H9 (cell line): ENCODE measurements around the gene ASPSCR1. TPM values are rescaled to one million over a fixed set of nuclear protein-coding genes. Genes with fewer than 3 reads are reported as not detected.

ENCODE experiments used
- DNase-seq: peaks from one replicate; pipeline ENCODE4 v3.0.0-alpha.2; 2017
- H2AFZ ChIP-seq: one replicate; pipeline ENCODE4 v1.6.1; 2013; ENCODE audit warnings: mild to moderate bottlenecking, low read length, control low read depth, moderate library complexity
- H2AK5ac ChIP-seq: 2 replicates; pipeline ENCODE4 v1.6.1; 2013; ENCODE audit warnings: low read length, control low read depth, mixed read lengths; ENCODE audit not compliant: insufficient read length
- H2BK120ac ChIP-seq: one replicate; pipeline ENCODE4 v1.6.1; 2013; ENCODE audit warnings: low read depth, mild to moderate bottlenecking, low read length, control low read depth, inconsistent platforms; ENCODE audit not compliant: poor library complexity, severe bottlenecking
- H2BK12ac ChIP-seq: 2 replicates; pipeline ENCODE4 v1.6.1; 2013; ENCODE audit warnings: low read length, control low read depth, mixed read lengths, low read depth; ENCODE audit not compliant: insufficient read length
- H2BK15ac ChIP-seq: 2 replicates; pipeline ENCODE4 v1.6.1; 2013; ENCODE audit warnings: low read depth, low read length, control low read depth
- H2BK20ac ChIP-seq: one replicate; pipeline ENCODE4 v1.6.1; 2013; ENCODE audit warnings: low read depth, mild to moderate bottlenecking, low read length, control low read depth, inconsistent platforms; ENCODE audit not compliant: poor library complexity, severe bottlenecking
- H2BK5ac ChIP-seq: 2 replicates; pipeline ENCODE4 v1.6.1; 2013; ENCODE audit warnings: low read length, control low read depth, mixed read lengths; ENCODE audit not compliant: insufficient read length
- H3K14ac ChIP-seq: 2 replicates; pipeline ENCODE4 v1.6.1; 2013; ENCODE audit warnings: low read length, control low read depth; ENCODE audit not compliant: insufficient read depth
- H3K18ac ChIP-seq: 2 replicates; pipeline ENCODE4 v1.6.1; 2013; ENCODE audit warnings: low read depth, mild to moderate bottlenecking, mixed read lengths, low read length, control low read depth; ENCODE audit not compliant: insufficient read length
- H3K23ac ChIP-seq: 2 replicates; pipeline ENCODE4 v1.6.1; 2013; ENCODE audit warnings: low read length, control low read depth, mixed read lengths, low read depth; ENCODE audit not compliant: insufficient read length
- H3K23me2 ChIP-seq: 2 replicates; pipeline ENCODE4 v1.6.1; 2013; ENCODE audit warnings: low read depth, mild to moderate bottlenecking, mixed read lengths, low read length, control low read depth; ENCODE audit not compliant: insufficient read length, poor library complexity, severe bottlenecking
- H3K27ac ChIP-seq: 2 replicates; pipeline ENCODE4 v1.5.1; 2013; ENCODE audit warnings: low read length, control low read depth, mixed read lengths, low read depth; ENCODE audit not compliant: insufficient read length
- H3K27me3 ChIP-seq: 2 replicates; pipeline ENCODE4 v1.6.1; 2013; ENCODE audit warnings: low read length, control low read depth, inconsistent platforms; ENCODE audit not compliant: insufficient read depth
- H3K4ac ChIP-seq: 2 replicates; pipeline ENCODE4 v1.6.1; 2013; ENCODE audit warnings: low read depth, mild to moderate bottlenecking, control low read depth, inconsistent platforms, low read length, moderate library complexity
- H3K4me1 ChIP-seq: 2 replicates; pipeline ENCODE4 v1.6.1; 2013; ENCODE audit warnings: low read length, control low read depth, inconsistent platforms; ENCODE audit not compliant: insufficient read depth
- H3K4me2 ChIP-seq: 2 replicates; pipeline ENCODE4 v1.6.1; 2013; ENCODE audit warnings: low read length, control low read depth, mixed read lengths; ENCODE audit not compliant: insufficient read length, insufficient read depth
- H3K56ac ChIP-seq: 2 replicates; pipeline ENCODE4 v1.6.1; 2013; ENCODE audit warnings: low read depth, mild to moderate bottlenecking, mixed read lengths, low read length, control low read depth; ENCODE audit not compliant: insufficient read length
- H3K79me1 ChIP-seq: 2 replicates; pipeline ENCODE4 v1.6.1; 2013; ENCODE audit warnings: low read depth, mild to moderate bottlenecking, moderate library complexity, low read length, control low read depth, inconsistent platforms; ENCODE audit not compliant: insufficient read depth, poor library complexity, severe bottlenecking
- H3K79me2 ChIP-seq: 2 replicates; pipeline ENCODE4 v1.6.1; 2013; ENCODE audit warnings: low read length, control low read depth, inconsistent platforms; ENCODE audit not compliant: insufficient read depth
- H3K9ac ChIP-seq: 2 replicates; pipeline ENCODE4 v1.6.1; 2013; ENCODE audit warnings: low read length, control low read depth, mixed read lengths; ENCODE audit not compliant: insufficient read length; ENCODE audit errors: extremely low read depth
- H3K9me3 ChIP-seq: one replicate; pipeline ENCODE4 v1.6.1; 2013; ENCODE audit warnings: low read depth, low read length, inconsistent platforms; ENCODE audit not compliant: control insufficient read depth
- H3T11ph ChIP-seq: one replicate; pipeline ENCODE4 v1.6.1; 2013; ENCODE audit warnings: mild to moderate bottlenecking, low read length, control low read depth, inconsistent platforms
- H4K20me1 ChIP-seq: one replicate; pipeline ENCODE4 v1.6.1; 2013; ENCODE audit not compliant: control insufficient read depth, insufficient read length, insufficient read depth
- H4K5ac ChIP-seq: 2 replicates; pipeline ENCODE4 v1.6.1; 2013; ENCODE audit warnings: low read depth, mild to moderate bottlenecking, mixed read lengths, low read length, control low read depth; ENCODE audit not compliant: insufficient read length
- H4K8ac ChIP-seq: replicated peaks from 2 replicates; pipeline ENCODE4 v1.6.1; 2013; ENCODE audit warnings: low read length, control low read depth, mixed read lengths, low read depth; ENCODE audit not compliant: insufficient read length
- H4K91ac ChIP-seq: 2 replicates; pipeline ENCODE4 v1.6.1; 2013; ENCODE audit warnings: low read depth, mild to moderate bottlenecking, moderate library complexity, mixed read lengths, low read length, control low read depth; ENCODE audit not compliant: insufficient read length
- H3K27ac Mint-ChIP-seq, 3 experiments: 2 replicates in 2 of 3; 3 replicates in 1 of 3; pipeline ENCODE4 v1.8.0; 2020 to 2021; ENCODE audit warnings: mixed read lengths in 3 of 3, mild to moderate bottlenecking in 1 of 3, moderate library complexity in 1 of 3
- H3K27me3 Mint-ChIP-seq: 2 replicates; pipeline ENCODE4 v1.8.0; 2021; ENCODE audit warnings: low read depth, mild to moderate bottlenecking, moderate library complexity, mixed read lengths
- H3K36me3 Mint-ChIP-seq, 3 experiments: 2 replicates in 2 of 3; 3 replicates in 1 of 3; pipeline ENCODE4 v1.8.0; 2020 to 2021; ENCODE audit warnings: low read depth in 3 of 3, mixed read lengths in 3 of 3; ENCODE audit not compliant: insufficient read depth in 1 of 3
- H3K4me1 Mint-ChIP-seq, 2 experiments: 2 replicates each; pipeline ENCODE4 v1.8.0; 2020; ENCODE audit warnings: mixed read lengths in 2 of 2
- H3K4me3 Mint-ChIP-seq, 2 experiments: 2 replicates in 1 of 2; 3 replicates in 1 of 2; pipeline ENCODE4 v1.8.0; 2020 to 2021; ENCODE audit warnings: mild to moderate bottlenecking in 2 of 2, mixed read lengths in 2 of 2, moderate library complexity in 1 of 2
- H3K9me3 Mint-ChIP-seq, 2 experiments: 2 replicates in 1 of 2; 3 replicates in 1 of 2; pipeline ENCODE4 v1.8.0; 2020; ENCODE audit warnings: mild to moderate bottlenecking in 2 of 2, mixed read lengths in 2 of 2, moderate library complexity in 1 of 2
- CTCF ChIP-seq: fragments of 200-600 bp; sonication (generic); conservative IDR thresholded peaks from 3 replicates; pipeline ENCODE4 v1.8.0; 2021; ENCODE audit warnings: antibody characterized with exemption, mild to moderate bottlenecking
- WGBS: extraction: QIAGEN DNeasy Blood & Tissue Kit; methylation state at CpG from one replicate; pipeline ENCODE4 v1.1.7; 2013; ENCODE audit warnings: missing lambda C conversion rate, low lambda C conversion rate, mixed read lengths; ENCODE audit not compliant: insufficient read length; ENCODE audit errors: extremely low coverage; 5-methylcytosine and 5-hydroxymethylcytosine counted together
- total RNA-seq: library from RNA; stranded (reverse); gene quantifications from 2 replicates; pipeline ENCODE4 v1.2.1, GENCODE V29; 2021

ASPSCR1 gene
- total RNA-seq, 1 experiment from 2014 or later = 50.9 TPM

GRCh38 chr17:82047914-82048570 lies 70.6 kb downstream of the ASPSCR1 start:
- no peaks in the 10 kb centered on the region; the same call in 1 of the 2 replicates for H3K4me1 ChIP-seq
- H2BK120ac ChIP-seq = no peak overlapping the region
- no peak for DNase-seq
- no peak overlapping the region for H2AK5ac ChIP-seq
- no peak for TF ChIP-seq CTCF
- Mint-ChIP-seq H3K9me3 (no peaks in the 10 kb centered on the region), H3K27ac (peak overlapping the region in 1 of 3 experiments; percentile 49; a peak in 2 of 7 replicates), H3K36me3 (peaks cover 6 to 23% (median 21%) of the 10 kb centered on the region in 3 experiments; a peak in 6 of 7 replicates), H3K4me1 (peaks cover 5 to 17% of the 10 kb centered on the region in 2 experiments; a peak in 2 of 4 replicates), H3K27me3 (no peaks in the 10 kb centered on the region; the same call in 1 of the 2 replicates), H3K4me3 (no peak overlapping the region)
- no peak overlapping the region for H3K4ac ChIP-seq
- no peaks in the 10 kb centered on the region for H3K79me2 ChIP-seq
- H2BK20ac ChIP-seq = no peak overlapping the region
- no peak overlapping the region for H2BK15ac ChIP-seq
- no peak overlapping the region for H3K23ac ChIP-seq
- H2BK12ac ChIP-seq = no peak overlapping the region
- no peak overlapping the region for H4K5ac ChIP-seq
- H3K18ac ChIP-seq = no peak overlapping the region
- H3K9ac ChIP-seq = no peak overlapping the region
- H3K23me2 ChIP-seq = no peaks in the 10 kb centered on the region
- no peak overlapping the region for H3K56ac ChIP-seq
- no peak overlapping the region for H3K4me2 ChIP-seq
- peaks cover 2% of the 10 kb centered on the region for H3K79me1 ChIP-seq
- H3T11ph ChIP-seq = no peak overlapping the region
- H2BK5ac ChIP-seq = no peak overlapping the region
- whole genome bisulfite sequencing = no CpG with 5 or more reads among the region's 25 CpGs
- H3K9me3 ChIP-seq = no peaks in the 10 kb centered on the region
- no peaks in the 10 kb centered on the region for H3K27me3 ChIP-seq
- H3K27ac ChIP-seq = no peak overlapping the region
- no peaks in the 10 kb centered on the region for H4K20me1 ChIP-seq
- H3K14ac ChIP-seq = no peak overlapping the region
- H2AFZ ChIP-seq = no peak overlapping the region
- no peak overlapping the region for H4K8ac ChIP-seq
- no peak overlapping the region for H4K91ac ChIP-seq
